Measurements from ENCODE around the gene ZMYND8. TPM values are rescaled to one million over a fixed set of nuclear protein-coding genes. Genes with fewer than 3 reads are reported as not detected.

Gene ZMYND8
- total and polyA plus RNA-seq, 2 of the 4 experiments (the other 2 are of a cell fraction), result 24.0 to 28.2 TPM

DNA sequence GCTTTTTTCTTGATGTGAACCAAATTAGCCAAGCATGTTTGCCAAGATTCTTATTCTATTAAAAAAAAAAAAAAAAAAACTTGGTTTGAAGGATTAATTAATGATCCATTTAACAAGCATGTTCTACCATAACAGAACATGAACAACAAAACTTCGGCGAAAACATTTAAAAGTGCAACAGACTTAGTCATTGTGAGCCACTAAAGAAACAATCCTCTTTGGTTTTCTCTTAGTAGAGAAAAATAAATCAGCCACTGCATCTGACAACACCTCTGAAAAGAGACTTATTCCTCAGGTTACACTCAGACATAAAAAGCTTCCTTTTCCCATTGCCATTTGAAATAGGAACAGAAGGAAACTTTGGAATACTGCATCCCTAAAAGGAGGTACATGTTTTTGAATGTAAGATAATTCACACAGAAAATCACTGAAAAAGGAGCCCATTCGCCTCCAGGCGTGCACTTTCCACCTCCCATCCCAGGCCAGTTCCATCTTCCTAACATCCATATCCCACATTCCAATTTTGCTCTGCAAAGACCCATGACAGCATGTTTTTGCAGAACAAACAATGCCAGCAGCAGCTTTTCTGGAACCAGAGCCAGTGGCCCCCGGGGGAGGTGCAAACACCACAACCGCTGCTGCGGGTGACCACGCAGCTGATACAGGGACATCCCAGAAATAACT lies 79.5 kb downstream of the ZMYND8 start:
- WGBS, 2 experiments (ENCODE audit: extremely low coverage in 2 of 2, insufficient read length in 1 of 2), result 50% methylated on average over 2 of the region's 8 CpGs; no CpG with 5 or more reads in 1 of the 2 experiments
- H3K9me1 ChIP-seq (ENCODE audit: insufficient read depth, low read length), result peaks cover 20% of the 10 kb centered on the region
- H3K36me3 ChIP-seq (ENCODE audit: control insufficient read depth, insufficient read depth, low read length), result peaks cover 17% of the 10 kb centered on the region
- H3K14ac ChIP-seq (replicated peaks; ENCODE audit: low read depth, low read length), result peak overlapping the region; percentile 24; the same call in 1 of the 2 replicates
- H2BK20ac ChIP-seq (ENCODE audit: low read depth, low read length), result peak overlapping the region; percentile 22; the same call in 1 of the 2 replicates
- TF ChIP-seq CEBPB (IDR thresholded peaks at IDR 0.05; ENCODE audit: low read depth, low read length) (no peak), MAFK (IDR thresholded peaks at IDR 0.05; ENCODE audit: low read depth, low read length) (no peak), RCOR1 (IDR thresholded peaks at IDR 0.05; ENCODE audit: insufficient replicate concordance, low read length) (no peak), MAZ (IDR thresholded peaks at IDR 0.05; ENCODE audit: borderline replicate concordance, low read depth, low read length) (no peak), RAD21 (IDR thresholded peaks at IDR 0.05; ENCODE audit: low read length) (no peak), BHLHE40 (IDR thresholded peaks at IDR 0.05; ENCODE audit: low read depth, low read length) (no peak), FOS (IDR thresholded peaks at IDR 0.05; ENCODE audit: low read depth, low read length) (no peak)
- TF ChIP-seq, protein P1, sequence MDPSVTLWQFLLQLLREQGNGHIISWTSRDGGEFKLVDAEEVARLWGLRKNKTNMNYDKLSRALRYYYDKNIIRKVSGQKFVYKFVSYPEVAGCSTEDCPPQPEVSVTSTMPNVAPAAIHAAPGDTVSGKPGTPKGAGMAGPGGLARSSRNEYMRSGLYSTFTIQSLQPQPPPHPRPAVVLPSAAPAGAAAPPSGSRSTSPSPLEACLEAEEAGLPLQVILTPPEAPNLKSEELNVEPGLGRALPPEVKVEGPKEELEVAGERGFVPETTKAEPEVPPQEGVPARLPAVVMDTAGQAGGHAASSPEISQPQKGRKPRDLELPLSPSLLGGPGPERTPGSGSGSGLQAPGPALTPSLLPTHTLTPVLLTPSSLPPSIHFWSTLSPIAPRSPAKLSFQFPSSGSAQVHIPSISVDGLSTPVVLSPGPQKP (IDR thresholded peaks at IDR 0.05; ENCODE audit: borderline replicate concordance, low read depth, low read length), result no peak
- TF ChIP-seq, protein P2, sequence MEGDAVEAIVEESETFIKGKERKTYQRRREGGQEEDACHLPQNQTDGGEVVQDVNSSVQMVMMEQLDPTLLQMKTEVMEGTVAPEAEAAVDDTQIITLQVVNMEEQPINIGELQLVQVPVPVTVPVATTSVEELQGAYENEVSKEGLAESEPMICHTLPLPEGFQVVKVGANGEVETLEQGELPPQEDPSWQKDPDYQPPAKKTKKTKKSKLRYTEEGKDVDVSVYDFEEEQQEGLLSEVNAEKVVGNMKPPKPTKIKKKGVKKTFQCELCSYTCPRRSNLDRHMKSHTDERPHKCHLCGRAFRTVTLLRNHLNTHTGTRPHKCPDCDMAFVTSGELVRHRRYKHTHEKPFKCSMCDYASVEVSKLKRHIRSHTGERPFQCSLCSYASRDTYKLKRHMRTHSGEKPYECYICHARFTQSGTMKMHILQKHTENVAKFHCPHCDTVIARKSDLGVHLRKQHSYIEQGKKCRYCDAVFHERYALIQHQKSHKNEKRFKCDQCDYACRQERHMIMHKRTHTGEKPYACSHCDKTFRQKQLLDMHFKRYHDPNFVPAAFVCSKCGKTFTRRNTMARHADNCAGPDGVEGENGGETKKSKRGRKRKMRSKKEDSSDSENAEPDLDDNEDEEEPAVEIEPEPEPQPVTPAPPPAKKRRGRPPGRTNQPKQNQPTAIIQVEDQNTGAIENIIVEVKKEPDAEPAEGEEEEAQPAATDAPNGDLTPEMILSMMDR (conservative IDR thresholded peaks at IDR 0.05; ENCODE audit: low read depth, low read length), result no peak
- peak overlapping the region; percentile 78; the same call in 1 of the 2 replicates for H4K5ac ChIP-seq (ENCODE audit: low read depth, low read length)
- no peaks in the 10 kb centered on the region for H3K27me3 ChIP-seq (ENCODE audit: control insufficient read depth, insufficient read depth, low read length)
- H3K79me1 ChIP-seq (ENCODE audit: low read depth in 1 of 2, low read length in 2 of 2), result peaks cover 14 to 55% of the 10 kb centered on the region in 2 experiments; a peak in 3 of 4 replicates
- peak overlapping the region; percentile 5; the same call in 1 of the 2 replicates for H3K56ac ChIP-seq (ENCODE audit: extremely low read depth, insufficient read depth, low read length)
- H4K91ac ChIP-seq (ENCODE audit: insufficient read depth, low read depth, low read length), result peak overlapping the region; percentile 5; the same call in 1 of the 2 replicates
- peak overlapping the region; percentile 98 for H2BK5ac ChIP-seq (ENCODE audit: low read depth, low read length, poor library complexity, severe bottlenecking)
- H2AK9ac ChIP-seq (replicated peaks; ENCODE audit: low read depth, low read length, poor library complexity), result no peak overlapping the region
- 0 out of 2 replicates have a peak overlapping the region, but pooled peaks have one; percentile 6 for H3K23ac ChIP-seq (ENCODE audit: low read depth, low read length)
- H2BK120ac ChIP-seq (ENCODE audit: low read depth, low read length), result peak overlapping the region; percentile 67
- no peak overlapping the region for H3K4me3 ChIP-seq (ENCODE audit: insufficient read depth, low read depth, low read length)
- peaks cover 4% of the 10 kb centered on the region; the same call in 1 of the 2 replicates for H4K20me1 ChIP-seq (ENCODE audit: insufficient read depth, low read length)
- peak overlapping the region; percentile 80 for H3K18ac ChIP-seq (ENCODE audit: low read depth, low read length)
- H4K8ac ChIP-seq (ENCODE audit: low read depth in 2 of 2, low read length in 2 of 2), result peak overlapping the region in 1 of 2 experiments; percentile 57; a peak in 3 of 4 replicates
- no peak overlapping the region for H2AFZ ChIP-seq (replicated peaks; ENCODE audit: low read length, poor library complexity)
- CTCF ChIA-PET, result interaction anchor here (0.9 kb wide), 1 partner anchor 107 kb away, joined by 4 read pairs; no protein-coding TSS in a partner anchor
- H3K4me2 ChIP-seq (ENCODE audit: low read depth, low read length), result peak overlapping the region; percentile 66
- ATAC-seq (ENCODE audit: low read depth) (peak; percentile 15), DNase-seq (peak; percentile 84)
- peak overlapping the region; percentile 16 for H2AK5ac ChIP-seq (ENCODE audit: low read depth, low read length)
- H2BK15ac ChIP-seq (ENCODE audit: low read depth, low read length), result peak overlapping the region; percentile 73; the same call in 1 of the 3 replicates
- H3K4ac ChIP-seq (ENCODE audit: low read depth, low read length), result peak overlapping the region; percentile 9; the same call in 1 of the 2 replicates
- POLR2A ChIA-PET (ENCODE audit: unreplicated experiment), result no interaction called here
- H3K27ac ChIP-seq (ENCODE audit: insufficient read depth, low read length), result peak overlapping the region; percentile 44
- intact Hi-C loops (cut with micrococcal nuclease) (no loop called here), in situ Hi-C loops (cut with MboI; ENCODE audit: low sequenced_read_pairs) (loop anchor here (5.0 kb wide), 2 partner anchors 105 to 345 kb away; no protein-coding TSS in a partner anchor), dilution Hi-C loops (cut with HindIII; ENCODE audit: low sequenced_read_pairs, unreplicated experiment) (no loop called here)
- H3K4me1 ChIP-seq (ENCODE audit: control insufficient read depth, insufficient read depth, low read length), result peaks cover 26% of the 10 kb centered on the region
- H3K9me3 ChIP-seq (ENCODE audit: control insufficient read depth, insufficient read depth, low read length), result no peaks in the 10 kb centered on the region
- BruUV-seq (replicated peaks), result no TSS peak
- no peak overlapping the region for H3K9ac ChIP-seq (ENCODE audit: low read depth, low read length)

All from IMR-90 (cell line).